Astrocyte of the spinal cord (primary cell): ENCODE measurements around the gene CYP27B1.
"Not testable (repeated sequence)": the region's sequence is repeated elsewhere in the genome, so short reads cannot be mapped to it uniquely, and the experiment has no call there.

Experiments
- DNase-seq: peaks from one replicate; pipeline ENCODE4 v3.0.0; 2011; ENCODE audit warnings: low read depth, low spot score
- H3K4me3 ChIP-seq: 2 replicates; pipeline ENCODE4 v1.5.1; 2011; ENCODE audit warnings: low read depth, mild to moderate bottlenecking, low read length, moderate library complexity
- in situ Hi-C: cut with HindIII; loops from 2 replicates; pipeline ENCODE4 v1.10.0; 2017; ENCODE audit warnings: low sequenced_read_pairs
- TF ChIP-seq, protein P1 (sequence below): IDR thresholded peaks from 2 replicates; pipeline ENCODE4 v1.5.1; 2012; ENCODE audit warnings: low read depth, mild to moderate bottlenecking, low read length, inconsistent platforms

The CYP27B1 gene

DNA sequence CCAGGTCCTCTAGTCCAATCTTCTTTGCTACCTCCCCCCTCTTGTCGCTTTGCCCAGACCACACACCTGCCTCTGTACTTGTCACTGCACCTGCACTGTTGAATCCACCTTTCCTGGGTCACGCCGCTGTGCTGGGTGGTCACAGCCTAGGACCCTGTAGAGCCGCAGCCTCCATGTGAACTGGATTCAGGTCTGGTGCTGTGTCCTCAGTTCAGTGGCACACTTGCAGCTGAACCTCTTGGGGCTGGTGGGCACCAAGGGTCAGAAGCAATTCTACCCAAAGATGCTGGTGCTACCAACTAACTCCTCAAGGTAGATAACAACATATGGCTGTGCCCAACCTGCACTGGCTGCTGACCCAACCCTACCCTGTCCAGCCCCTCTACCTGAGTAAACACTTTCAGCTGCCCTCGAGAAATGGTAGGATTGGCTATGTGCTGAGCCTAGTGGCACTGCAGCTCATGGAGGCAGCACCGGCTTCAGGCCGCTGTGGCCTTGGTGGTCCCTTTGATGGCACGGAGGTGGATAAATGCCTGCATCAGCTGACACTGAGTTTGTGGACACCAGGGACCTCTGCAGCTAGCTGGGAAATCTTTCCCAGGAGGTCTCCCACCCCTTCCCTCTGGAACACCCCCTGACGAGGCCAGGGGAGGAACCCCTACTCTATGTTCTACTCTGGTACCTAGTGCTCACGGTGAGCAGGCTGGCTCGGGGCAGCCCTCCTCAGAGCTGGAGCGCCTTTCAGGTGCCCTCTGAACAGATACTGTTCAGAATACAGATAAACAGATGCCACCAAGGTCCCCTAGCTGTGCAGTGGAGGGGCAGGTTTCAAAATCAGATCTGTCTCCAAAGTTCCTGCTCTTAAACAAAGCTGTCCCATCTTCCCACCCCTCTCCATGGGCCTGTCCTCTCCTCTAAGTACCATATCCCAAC is 42.6 kb downstream of the CYP27B1 start:
- in situ Hi-C loops, result no loop called here
- TF ChIP-seq, protein P1, sequence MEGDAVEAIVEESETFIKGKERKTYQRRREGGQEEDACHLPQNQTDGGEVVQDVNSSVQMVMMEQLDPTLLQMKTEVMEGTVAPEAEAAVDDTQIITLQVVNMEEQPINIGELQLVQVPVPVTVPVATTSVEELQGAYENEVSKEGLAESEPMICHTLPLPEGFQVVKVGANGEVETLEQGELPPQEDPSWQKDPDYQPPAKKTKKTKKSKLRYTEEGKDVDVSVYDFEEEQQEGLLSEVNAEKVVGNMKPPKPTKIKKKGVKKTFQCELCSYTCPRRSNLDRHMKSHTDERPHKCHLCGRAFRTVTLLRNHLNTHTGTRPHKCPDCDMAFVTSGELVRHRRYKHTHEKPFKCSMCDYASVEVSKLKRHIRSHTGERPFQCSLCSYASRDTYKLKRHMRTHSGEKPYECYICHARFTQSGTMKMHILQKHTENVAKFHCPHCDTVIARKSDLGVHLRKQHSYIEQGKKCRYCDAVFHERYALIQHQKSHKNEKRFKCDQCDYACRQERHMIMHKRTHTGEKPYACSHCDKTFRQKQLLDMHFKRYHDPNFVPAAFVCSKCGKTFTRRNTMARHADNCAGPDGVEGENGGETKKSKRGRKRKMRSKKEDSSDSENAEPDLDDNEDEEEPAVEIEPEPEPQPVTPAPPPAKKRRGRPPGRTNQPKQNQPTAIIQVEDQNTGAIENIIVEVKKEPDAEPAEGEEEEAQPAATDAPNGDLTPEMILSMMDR, result no peak
- DNase-seq, result no peak
- no peak overlapping the region for H3K4me3 ChIP-seq

DNA sequence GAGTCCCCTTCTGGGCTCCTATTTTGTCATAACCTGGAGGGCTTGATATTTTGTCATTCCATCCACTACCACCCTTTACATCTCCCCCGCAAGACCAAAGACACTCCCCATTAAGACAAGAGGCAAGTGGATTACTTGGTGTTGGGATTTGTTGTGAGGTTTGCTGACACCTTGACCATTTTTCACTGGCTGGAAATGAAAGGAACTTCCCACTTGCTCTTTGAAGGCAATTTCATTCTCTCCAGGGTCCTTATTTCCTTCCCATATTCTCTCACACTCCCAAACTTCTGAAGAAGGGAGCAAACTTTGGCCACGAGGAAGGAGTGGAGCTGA is 43.3 kb downstream of the CYP27B1 start:
- in situ Hi-C loops, result no loop called here
- TF ChIP-seq, protein P1, result no peak
- DNase-seq, result no peak

DNA sequence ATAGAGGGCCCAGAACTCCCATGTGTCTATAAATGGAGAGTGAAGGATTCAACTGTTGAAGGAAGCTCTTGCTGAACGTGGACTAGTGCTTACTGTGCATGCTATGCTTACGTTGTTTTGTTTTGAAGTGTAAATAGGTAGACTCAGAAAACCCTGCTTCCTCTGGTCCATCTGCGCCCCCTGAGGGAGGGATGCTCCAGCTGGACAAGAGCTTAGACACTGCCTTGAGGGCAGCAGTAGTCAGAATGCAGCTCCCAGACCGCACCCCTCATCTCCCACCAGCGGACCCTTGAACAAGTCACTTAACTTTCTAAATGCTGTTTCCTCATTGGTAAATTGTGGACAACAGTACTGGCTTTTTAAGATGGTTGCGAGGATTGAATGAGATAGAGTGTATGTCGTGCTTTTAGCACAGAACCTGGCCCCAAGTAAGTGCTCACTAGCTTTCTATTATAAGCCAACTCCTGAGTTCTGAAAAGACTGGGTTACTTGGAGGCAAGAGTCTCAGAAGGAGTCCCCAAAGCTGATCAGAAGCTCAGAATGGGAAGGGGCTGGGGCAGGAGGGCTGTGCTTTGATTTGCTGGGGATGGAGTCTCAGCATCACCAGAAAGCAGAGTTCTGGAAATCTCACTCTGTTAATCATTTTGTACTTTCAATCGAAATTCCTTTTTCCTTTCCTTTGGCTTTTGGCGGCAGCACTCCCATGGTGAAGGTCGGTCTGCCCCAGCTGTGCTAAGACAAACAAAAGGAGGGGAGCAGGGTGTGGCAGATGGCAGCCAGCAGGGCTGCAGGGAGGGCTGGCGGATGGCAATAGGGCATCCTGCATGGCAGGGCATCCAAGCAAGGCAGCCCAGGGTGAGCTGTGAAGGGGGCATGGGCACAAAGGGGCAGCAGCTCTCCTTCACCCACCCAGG is 43.9 kb downstream of the CYP27B1 start:
- TF ChIP-seq, protein P1, result no peak
- H3K4me3 ChIP-seq, result no peak overlapping the region
- in situ Hi-C loops, result no loop called here
- DNase-seq, result no peak

More for the DNA sequence above, 43.3 kb downstream of the CYP27B1 start:
- no peak overlapping the region for H3K4me3 ChIP-seq

DNA sequence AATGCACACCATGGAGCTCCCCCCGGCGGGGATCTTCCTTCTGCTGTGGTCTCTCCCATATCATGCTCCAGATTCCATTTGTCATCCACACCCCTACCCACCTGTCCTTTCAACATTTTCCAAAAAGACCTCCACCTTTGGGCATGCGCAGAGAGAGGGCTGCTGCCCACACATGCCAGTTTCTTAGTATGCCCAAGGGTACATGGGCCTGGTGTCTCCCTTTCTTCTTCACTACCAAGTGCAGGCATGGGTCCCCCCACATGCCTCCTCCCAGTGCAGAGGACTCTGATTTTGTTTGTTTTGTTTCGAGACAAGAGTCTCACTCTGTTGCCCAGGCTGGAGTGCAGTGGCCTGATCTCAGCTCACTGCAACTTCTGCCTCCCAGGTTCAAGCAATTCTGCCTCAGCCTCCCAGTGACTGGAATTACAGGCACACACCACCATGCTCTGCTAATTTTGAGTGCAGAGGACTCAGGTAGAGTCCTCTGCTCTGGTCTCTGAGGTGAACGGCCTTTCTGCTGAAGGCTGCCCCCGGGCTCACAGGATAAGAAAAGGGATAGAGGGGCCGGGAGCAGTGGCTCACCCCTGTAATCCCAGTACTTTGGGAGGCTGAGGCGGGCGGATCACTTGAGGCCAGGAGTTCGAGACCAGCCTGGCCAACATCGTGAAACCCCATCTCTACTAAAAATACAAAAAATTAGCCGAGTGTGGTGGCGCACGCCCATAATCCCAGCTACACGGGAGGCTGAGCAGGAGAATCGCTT is 44.9 kb downstream of the CYP27B1 start:
- in situ Hi-C loops, DNase-seq, H3K4me3 ChIP-seq: not testable (repeated sequence)

DNA sequence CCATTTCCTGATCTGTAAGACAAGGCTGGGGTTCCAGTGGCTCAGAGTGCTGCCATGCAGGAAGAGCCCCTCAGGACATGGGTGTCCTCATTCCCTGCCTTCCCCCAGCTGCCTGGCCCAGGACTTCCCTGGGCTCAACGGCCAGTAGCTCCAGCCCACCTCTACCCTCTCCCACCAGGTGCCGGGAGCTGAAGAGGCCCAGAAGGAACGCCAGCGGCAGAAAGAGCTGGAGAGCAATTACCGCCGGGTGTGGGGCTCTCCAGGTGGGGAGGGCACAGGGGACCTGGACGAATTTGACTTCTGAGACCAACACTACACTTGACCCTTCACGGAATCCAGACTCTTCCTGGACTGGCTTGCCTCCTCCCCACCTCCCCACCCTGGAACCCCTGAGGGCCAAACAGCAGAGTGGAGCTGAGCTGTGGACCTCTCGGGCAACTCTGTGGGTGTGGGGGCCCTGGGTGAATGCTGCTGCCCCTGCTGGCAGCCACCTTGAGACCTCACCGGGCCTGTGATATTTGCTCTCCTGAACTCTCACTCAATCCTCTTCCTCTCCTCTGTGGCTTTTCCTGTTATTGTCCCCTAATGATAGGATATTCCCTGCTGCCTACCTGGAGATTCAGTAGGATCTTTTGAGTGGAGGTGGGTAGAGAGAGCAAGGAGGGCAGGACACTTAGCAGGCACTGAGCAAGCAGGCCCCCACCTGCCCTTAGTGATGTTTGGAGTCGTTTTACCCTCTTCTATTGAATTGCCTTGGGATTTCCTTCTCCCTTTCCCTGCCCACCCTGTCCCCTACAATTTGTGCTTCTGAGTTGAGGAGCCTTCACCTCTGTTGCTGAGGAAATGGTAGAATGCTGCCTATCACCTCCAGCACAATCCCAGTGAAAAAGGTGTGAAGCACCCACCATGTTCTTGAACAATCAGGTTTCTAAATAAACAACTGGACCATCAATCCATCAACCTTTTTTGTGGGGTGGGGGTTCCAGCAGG is 46.0 kb downstream of the CYP27B1 start:
- no peak overlapping the region for H3K4me3 ChIP-seq
- DNase-seq, result no peak
- TF ChIP-seq, protein P1, result no peak
- in situ Hi-C loops, result no loop called here
